Posterior cingulate gyrus (tissue), 11 donors: ENCODE results near the gene CFAP141.

Source experiments
- DNase-seq, 10 donors: peaks; one replicate each; pipeline versions ENCODE4 v3.0.0 to v3.0.0-alpha.2; 2020 to 2021; ENCODE audit warnings: mixed read lengths in 3 of 10
- intact Hi-C: fragments of 100-400 bp; cut with DNase I; formaldehyde crosslinking; loops from one replicate; pipeline ENCODE4 v1.15.1; 2023

The CFAP141 gene

DNA sequence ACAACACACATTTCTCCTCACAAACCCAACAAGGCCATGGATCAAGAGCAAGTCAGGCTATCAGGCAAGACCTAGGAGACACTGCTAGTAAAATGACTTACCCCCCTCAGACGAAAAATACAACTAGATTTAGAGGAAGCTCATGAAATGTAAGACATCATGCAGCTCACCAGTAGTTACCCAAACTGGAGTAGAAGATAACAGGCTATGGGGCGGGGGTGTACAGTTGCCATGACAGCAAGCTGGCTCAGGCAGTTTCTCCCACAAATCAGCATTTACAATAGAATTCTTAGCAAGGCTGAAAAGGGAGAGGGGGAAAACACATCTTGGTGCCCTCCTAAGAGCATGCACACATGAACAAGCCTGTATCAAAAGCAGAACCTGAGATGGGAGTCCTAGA is 28.1 kb downstream of the CFAP141 start:
- DNase-seq = peak in 3 of 10 donors; percentile 32 to 86 (median 57)
- intact Hi-C loops = no loop called here

- intact Hi-C loops = no loop called here
- peak in 2 of 10 donors; percentile 18 to 50 for DNase-seq
Observed at GRCh38 chr1:154176337-154176736, 29.8 kb downstream of the CFAP141 start.

- intact Hi-C loops = no loop called here
- DNase-seq = no peak
Observed at GRCh38 chr1:154174654-154175053, 31.5 kb downstream of the CFAP141 start.

DNA sequence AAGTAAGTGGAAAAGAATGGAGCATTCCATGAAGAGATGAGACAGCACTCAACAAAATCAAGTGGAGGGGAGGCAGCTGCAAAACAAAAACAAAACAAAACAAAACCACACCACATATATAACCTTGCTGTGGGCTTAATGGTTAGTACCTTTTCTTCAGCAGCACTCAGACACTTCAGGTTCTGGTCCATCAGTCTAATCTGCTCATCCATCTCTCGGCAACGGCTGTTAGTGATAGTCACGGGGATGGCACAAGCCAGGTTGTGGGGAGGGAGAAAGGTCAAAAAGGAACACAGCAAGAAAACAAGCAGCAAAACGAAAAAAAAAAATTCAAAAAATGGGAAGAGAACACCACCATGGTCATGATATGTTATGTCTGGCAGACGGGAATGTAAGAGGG is 34.3 kb downstream of the CFAP141 start:
- no peak for DNase-seq
- intact Hi-C loops = no loop called here

DNA sequence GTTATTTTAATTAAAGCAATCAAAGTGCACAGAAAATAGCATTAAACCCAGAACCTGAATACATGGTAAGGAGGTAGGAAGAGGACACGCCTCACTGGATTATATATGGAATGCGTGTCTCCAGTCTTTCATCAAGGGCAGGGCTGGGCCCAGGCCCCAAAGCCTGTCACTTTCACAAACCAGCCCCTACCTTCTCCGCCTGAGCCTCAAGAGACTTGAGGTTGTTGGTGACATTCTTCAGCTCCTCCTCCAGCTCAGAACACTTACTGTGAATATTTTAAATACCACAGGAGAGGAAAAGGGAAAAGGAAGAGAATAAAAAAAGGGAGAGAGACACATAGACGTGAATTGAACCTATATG is 34.9 kb downstream of the CFAP141 start:
- intact Hi-C loops = no loop called here
- DNase-seq = no peak

DNA sequence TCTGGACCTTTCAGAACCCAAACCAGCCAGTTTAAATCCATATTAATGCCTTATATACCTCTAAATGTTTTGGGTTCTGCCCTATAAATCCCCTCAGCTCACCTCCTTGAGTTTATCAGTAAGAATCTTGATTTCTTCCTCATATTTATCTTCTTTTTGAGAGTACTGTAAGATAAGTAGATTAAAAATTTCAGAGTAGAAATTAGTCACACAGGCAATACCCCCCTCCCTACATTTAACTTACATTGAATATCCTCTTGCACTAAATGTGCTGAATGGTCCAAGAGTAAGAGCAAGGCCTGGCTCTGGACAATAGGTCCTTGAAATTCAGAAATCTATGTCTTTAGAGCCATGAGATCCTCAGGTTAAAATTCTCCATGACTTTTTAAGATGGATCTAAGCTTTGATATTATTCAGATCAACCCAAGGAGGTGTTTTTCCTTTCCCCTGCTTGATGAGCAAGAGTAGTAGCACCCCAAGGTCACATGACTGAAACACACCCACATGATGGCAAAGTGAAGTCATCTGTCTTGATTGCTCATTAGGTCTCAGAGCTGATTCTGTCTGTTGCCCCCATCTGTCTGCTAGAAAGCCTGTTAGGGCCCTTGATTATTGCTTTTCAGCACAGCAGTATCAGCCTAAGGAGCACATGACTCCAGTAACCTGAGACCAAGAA is 35.4 kb downstream of the CFAP141 start:
- intact Hi-C loops = no loop called here

GRCh38 chr1:154167461-154167860 is 38.7 kb downstream of the CFAP141 start:
- intact Hi-C loops = no loop called here
- DNase-seq = no peak

More for the DNA sequence above, 35.4 kb downstream of the CFAP141 start:
- DNase-seq = no peak

DNA sequence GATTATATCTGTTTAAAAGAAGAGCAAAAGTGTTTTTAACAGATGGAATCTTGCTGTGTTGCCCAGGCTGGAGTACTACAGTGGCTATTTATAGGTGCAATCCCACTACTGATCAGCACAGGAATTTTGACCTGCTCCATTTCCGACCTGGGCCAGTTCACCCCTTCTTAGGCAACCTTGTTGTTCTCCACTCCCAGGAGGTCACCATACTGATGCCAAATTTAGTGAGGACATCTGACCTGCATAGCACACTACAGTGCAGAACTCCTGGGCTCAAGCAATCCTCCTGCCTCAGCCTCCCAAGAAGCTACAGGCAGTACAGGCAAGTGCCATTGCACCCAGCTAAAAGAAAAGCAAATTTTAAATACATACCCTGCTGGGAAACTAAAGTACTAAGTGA is 39.9 kb downstream of the CFAP141 start:
- intact Hi-C loops = no loop called here
- no peak for DNase-seq

- intact Hi-C loops = no loop called here
- no peak for DNase-seq
Observed at GRCh38 chr1:154159554-154159953, 46.6 kb downstream of the CFAP141 start.

DNA sequence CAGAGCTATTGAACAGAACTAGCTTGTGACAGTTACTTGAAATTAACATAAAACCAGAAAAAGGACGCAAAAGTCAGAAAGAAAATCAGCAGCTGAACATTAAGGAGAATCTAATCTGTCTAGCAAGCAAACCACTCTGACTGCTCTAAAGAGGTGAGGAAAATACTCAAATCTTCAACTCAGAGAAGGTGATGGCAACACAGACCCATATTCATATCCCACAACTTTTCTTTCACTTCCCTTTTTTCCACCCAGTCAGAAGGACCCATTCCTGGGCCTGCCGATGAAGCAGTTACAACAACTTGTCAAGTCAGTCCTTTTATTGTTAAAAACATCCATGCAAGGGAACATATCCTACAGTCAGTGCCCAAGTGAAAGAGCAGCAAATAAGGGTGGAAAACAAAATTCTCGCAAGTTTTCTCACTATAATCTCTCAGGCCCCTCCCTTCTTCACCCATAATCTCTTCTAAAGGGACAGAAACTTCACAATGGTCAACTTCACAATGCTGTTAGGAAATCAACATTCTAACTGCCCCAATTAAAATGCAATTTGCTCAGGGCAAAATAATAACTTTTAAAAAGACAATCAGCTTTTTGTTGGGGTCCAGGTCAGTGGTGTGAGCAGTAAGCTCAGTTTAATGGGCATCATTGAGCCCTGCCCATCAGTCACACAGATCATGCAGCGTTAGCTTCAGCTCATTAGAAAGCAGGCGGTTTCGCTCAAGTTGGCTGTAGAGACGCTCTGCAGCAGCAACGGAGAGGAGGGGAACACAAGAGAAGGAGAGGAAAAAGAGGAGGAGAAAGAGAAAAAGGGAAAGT is 47.6 kb downstream of the CFAP141 start:
- intact Hi-C loops = no loop called here
- DNase-seq = no peak

DNA sequence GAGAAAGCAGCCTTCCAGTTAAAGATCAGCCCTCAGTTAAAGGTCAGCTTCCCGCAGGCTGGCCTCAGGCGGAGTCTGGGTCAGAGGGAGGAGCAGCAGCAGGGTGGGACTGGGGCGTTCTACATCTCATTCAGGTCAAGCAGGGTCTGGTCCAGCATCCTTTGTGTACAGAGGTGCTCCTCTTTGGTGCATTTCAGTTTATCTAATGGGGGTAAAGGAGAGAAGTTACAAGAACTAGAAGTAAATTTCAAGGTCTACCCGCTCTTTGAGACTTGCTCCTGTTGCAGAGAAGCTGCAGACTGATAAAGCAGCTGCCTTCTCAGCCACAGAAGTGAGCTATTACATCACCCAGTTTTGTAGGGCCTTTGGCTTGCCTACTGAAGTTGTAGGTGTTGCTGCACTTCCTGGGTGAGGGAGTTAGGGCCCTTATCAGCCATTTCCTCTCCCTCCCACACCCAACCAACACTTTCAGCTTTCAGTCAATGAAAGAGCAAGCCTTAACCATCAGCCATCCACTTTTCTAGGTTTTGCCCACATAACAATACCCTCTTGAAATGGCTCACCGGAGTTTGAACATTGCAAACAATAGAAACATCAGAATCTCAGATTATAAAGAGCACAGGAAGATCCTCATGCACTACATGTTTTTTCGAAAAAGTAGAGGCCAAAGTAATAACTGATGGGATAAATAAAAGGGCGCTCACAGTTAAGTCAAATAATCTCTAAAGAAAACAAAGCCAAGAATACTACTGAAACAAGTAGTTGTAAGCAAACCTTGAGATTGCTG is 48.4 kb downstream of the CFAP141 start:
- DNase-seq = no peak
- intact Hi-C loops = no loop called here

- DNase-seq = no peak
- intact Hi-C loops = no loop called here
Observed at GRCh38 chr1:154155251-154155650, 50.9 kb downstream of the CFAP141 start.

GRCh38 chr1:154154534-154155191 is 51.5 kb downstream of the CFAP141 start, which contains the start of gene NUP210L:
TSS of gene NUP210L (minus strand) at chr1:154155073.
- DNase-seq = no peak
- intact Hi-C loops = no loop called here

DNA sequence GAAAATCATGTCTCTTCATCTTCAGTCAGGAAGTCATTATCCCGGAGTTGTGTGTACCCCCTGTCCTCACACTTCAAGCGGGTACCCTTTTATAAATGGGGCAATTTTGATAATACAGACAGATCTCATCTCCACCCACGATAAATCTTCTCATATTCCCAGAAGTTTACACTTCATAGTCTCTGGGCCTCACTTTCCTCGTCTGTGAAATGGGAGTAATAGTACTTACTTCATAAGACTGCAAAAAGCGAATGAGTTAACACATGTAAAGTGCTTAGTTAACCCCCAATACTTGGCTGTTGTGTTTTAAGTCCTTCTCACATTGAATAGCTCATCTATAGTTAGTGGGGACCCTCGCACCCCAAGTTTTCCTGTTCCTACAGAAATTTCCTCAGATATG is 52.1 kb downstream of the CFAP141 start:
- DNase-seq = no peak
- intact Hi-C loops = no loop called here

GRCh38 chr1:154151311-154151710 is 54.8 kb downstream of the CFAP141 start:
- no peak for DNase-seq
- intact Hi-C loops = no loop called here
